ENCODE measurements around the gene USP25.
"Not testable (repeated sequence)": the region's sequence is repeated elsewhere in the genome, so short reads cannot be mapped to it uniquely, and the experiment has no call there.

The USP25 gene

GRCh38 chr21:15732290-15732995, 2.7 kb downstream of the USP25 start:
- DNase-seq: no peak

GRCh38 chr21:15732996-15733329, 3.2 kb downstream of the USP25 start:
- no peak for DNase-seq

GRCh38 chr21:15735409-15735808, 5.6 kb downstream of the USP25 start:
- no peak for DNase-seq

DNA sequence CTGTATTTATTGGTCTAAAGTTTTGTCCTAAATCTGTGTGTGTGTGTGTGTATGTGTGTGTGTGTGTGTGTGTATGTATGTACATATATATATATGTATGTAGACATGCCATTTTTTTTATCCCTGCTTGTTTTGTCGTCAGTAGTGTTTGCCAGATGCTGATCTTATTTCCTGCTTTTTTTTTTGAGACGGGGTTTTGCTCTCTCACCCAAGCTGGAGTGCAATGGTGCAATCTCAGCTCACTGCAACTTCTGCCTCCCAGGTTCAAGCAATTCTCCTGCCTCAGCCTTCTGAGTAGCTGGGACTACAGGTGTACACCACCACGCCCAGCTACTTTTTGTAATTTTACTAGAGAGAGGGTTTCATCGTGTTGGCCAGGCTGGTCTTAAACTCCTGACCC, 6.1 kb downstream of the USP25 start:
- DNase-seq: not testable (repeated sequence)

DNA sequence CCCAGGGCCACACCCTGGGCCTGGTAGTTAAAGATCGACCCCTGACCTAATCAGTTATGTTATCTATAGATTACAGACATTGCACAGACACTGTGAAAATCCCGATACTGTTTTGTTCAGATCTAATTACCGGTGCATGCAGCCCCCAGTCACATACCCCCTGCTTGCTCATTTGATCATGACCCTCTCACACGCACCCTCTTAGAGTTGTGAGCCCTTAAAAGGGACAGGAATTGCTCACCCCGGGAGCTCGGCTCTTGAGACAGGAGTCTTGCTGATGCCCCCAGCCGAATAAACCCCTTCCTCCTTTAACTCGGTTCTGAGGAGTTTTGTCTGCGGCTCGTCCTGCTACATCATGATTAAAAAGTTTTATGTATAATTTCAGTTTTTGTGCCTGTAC, 9.0 kb downstream of the USP25 start:
- not testable (repeated sequence) for DNase-seq

- DNase-seq: no peak
Observed at GRCh38 chr21:15740383-15740782, 10.6 kb downstream of the USP25 start.

DNA sequence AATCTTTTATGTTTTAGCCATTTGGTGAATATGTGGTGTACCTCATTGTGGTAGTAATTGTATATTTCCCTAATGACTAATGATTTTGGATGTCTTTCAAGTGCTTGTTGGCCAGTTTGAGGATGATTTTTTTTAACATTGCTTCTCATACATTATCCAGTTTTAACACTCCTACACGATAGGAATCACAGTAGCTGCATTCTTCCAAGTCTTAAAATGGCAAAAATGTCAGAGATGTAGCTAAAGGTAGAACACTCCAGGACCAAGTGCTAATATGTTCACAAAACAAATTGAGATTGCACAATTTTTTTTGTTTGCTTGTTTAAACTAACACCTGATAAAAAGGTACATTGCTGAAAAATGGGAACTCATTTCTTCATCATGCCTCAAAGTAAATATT, 11.7 kb downstream of the USP25 start:
- DNase-seq: no peak

GRCh38 chr21:15742052-15742670, 12.4 kb downstream of the USP25 start:
- DNase-seq: no peak

- no peak for DNase-seq
Observed at GRCh38 chr21:15742694-15743093, 12.9 kb downstream of the USP25 start.

DNA sequence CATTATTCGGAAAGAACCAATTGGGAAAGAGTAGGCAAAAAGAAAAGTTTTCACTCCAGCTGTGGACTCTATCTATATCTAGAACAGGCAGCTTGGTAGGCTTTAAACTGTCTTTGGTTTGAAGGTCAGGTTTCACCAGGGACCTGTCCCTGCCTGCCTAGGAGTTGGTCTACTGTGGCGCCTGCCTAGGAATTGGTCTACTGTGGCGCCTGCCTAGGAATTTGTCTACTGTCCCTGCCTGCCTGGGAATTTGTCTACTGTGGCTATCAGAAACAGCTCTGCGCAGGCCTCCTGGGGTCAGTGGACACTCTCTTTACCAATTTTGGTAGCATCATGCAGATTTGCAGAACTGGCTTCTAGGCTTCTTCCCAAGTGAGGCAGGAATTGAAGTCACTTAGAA, 13.8 kb downstream of the USP25 start:
- DNase-seq: no peak

DNA sequence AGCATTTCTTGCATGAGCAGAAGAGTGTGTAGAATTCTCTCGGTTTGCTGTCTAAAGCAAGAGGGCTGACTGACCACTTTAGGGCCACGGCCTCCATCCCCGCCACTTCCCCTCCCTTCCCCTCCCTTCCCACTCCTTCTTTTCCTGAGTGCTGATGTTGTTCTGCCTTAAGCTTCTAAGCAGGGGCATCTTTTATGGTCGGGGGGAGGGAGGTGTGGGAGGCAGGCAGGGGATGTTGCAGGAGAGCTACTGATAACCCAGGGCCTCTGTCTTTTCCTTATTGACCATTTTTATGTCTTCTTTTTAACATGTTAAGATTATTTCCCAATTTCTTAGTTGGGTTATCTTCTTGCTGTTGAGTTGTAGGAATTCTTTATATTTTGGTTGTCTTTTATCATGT, 15.1 kb downstream of the USP25 start:
- no peak for DNase-seq

- no peak for DNase-seq
Observed at GRCh38 chr21:15748586-15748985, 18.8 kb downstream of the USP25 start.

DNA sequence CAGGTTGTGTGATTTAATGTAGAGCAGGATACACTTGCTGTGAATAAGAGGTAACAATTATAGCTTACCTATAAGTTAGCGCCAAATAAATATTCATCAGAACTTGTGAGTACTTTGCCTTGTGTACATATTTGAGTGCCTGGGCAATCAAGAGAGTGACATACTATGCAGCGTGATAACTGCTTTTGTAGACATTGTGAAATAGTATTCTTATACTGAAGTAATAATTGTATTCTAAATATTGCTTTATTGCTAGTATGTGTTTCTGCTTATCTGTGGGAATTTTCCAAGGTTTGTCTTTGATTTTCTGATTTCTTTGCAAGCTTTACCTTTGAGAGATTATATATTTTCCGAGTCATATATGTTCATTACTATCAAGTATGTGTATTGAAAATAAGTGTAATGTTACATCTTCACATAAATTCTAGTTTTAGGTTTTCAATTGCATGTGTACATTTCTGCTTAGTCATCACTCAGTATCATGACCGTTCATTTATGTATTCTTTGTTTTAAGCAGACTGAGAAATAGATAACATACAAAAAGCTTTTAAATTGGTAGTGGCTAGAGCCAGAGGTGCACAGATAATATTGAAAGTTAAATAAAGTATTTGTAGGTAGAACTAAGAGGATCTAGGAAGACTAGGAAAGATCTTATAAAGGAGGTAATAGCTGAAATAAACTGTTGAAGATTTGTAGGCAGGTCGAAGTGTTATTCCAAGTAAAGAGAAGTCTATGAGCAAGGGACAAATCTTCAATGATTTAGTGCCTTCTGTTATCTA, 19.5 kb downstream of the USP25 start:
- no peak for DNase-seq

DNA sequence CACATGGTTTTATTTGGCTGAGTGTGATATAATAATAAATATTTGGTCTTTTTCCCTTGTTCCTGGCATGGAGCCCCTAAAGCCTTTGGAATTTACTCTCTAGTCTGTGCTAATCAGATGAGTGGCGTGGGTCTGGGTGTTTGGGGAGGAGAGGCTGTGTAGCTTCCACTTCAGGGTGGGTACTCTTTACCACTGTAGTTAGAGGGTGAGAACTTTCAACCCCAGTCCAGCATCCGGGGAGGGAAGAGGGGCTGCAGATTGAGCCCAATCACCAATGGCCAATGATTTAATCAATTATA, 20.0 kb downstream of the USP25 start:
- DNase-seq: no peak

DNA sequence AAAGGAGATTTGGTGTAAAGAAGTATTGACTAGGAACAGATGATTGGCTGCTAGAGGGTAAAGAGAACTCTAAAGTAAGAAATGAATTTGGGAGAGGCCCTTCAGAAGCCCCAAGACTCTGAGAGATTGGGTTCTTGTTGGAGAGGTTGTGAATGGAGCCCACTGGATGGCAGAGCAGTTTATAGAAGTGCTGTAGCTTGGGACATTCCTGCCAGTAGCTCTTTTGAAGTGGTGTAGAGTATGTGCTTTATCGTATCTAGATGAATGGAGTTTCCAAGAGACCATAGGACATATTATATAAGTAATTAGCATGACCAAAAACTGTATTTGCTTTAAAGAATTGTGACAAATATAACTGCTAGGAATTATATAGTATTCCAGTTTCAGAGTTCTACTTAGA, 21.3 kb downstream of the USP25 start:
- no peak for DNase-seq

GRCh38 chr21:15751546-15751945, 21.8 kb downstream of the USP25 start:
- DNase-seq: no peak

DNA sequence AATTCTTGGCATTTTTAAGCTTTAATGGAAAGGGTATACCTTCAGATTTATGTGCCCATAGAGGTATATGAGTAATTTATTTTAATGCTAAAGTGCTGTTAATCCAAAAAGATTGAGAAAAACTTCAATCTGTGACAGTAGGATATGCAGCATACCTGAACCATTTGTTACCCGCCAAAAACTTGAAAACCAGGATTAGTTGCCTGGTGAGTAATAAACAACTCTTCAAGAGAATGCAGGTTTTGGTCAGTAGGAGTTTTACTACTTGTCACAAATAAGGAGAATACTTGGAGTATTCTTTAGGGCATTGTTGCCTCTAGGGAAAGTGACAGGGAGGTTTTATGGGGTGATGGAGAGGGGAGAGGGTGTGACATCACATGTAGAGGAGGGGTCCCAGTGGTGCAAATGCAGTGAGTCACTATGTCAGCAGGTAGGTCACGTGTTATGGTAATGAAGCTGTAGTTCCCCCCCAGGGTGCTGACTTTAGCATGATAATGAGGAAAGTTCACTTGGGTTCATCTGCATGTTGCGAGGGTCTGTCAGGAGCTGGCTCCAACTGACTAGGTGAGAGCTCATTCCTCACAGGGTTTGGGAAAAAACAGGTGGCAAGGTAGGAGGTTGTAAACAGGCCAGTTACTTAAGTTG, 23.1 kb downstream of the USP25 start:
- no peak for DNase-seq

DNA sequence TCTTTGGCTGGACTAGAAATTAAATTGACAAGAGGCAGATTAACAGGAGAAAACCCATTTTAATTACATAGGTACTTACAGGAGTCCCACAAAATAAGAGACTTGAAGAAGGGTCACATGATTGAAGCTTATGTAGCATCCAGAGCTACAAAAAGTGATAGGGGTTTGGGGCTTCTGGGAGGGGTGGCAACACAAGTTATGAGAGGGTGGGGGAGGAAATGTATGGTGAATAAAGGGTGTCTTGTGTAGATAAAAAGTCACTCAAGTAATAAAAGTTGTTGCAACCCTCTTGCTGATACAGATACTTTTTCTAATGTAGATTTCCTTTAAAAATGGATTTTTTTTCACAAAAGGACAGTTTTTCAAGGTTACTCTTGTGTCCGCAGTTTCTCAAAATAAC, 24.0 kb downstream of the USP25 start:
- no peak for DNase-seq

DNA sequence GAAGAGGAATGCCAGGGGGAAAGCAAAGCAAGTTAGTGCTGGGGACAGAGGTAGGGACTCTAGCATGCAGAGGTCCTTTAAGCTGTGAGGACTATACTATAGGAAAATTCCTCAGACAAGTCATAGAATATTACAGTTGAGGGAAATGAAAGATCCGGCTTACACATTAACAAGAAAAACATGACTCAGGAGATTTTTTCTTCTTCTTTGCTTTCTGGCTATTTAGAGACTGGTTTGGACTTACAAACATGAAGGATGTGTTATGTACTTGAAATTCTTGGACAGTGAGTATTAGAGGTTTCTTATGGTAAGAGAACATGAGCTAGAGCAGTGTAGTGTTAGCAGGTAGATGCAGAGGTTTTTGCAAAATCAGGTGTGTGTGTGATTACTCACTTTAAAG, 24.9 kb downstream of the USP25 start:
- DNase-seq: no peak

DNA sequence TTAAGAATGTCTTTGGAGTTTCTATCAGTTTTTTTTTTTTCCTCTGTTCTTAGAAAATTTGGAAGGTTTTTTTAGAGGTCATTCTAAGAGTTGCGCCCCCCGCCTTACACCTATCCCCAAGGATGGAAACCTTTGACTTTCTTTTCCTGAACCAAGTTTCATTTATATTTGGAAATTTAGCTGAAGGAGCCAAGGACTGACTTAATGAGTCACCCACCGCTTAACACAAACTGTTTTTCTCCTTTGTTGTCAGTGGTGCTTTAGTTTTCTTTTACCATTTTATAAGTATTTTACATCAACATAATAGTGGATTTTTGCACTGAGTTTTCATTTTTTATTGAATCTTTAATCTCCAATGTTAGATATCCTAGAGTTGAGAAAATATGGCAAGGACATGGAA, 25.3 kb downstream of the USP25 start:
- DNase-seq: no peak

DNA sequence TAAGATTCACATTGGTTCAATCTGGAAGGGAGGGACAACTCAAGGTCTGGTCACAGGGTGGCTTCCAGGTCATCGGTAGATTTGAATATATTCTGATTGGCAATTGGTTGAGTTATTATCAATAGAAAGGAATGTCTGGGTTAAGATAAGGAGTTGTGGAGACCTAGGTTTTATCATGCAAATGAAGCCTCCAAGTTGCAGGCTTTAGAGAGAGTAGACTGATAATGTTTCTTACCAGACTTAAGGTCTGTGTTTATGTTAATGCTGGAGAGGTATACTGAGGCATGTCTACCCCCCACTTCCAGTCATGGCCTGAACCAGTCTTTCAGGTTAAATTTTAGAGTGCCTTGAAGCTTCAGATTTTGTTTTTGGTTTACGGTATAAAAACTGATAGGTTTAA, 29.7 kb downstream of the USP25 start:
- no peak for DNase-seq

DNA sequence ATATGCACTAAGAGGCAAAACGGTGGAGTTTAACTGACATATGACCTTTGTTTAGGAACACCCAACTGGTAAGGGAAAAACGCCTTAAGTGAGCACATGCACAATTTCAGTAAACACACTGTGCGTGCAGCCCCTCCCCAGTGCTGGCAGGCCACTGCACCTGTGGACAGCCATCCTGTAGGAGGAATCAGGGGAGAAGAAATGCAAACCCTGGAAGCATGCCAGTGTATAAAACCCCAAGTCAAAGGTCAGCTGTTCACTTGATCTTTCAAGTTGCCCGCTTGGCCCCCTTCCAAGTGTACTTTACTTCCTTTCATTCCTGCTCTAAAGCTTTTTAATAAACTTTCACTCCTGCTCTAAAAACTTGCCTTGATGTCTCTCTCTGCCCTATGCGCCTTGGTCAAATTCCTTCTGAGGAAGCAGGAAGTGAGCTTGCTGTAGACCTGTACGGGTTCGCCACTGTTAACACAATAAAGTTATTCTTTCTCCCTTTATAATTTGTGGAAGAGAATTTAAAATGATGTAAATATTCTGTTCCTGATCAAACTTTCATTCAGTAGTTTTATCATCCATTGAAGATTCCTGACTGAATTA, 31.8 kb downstream of the USP25 start:
- no peak for DNase-seq

- no peak for DNase-seq
Observed at GRCh38 chr21:15763359-15763758, 33.6 kb downstream of the USP25 start.

- no peak for DNase-seq
Observed at GRCh38 chr21:15764878-15765277, 35.1 kb downstream of the USP25 start.

Data from stimulated activated naive CD4-positive, alpha-beta T cell treated with Interleukin-2 at 50 U/mL for 16 hours (primary cell).